NCI-H446 treated with DMSO at 0.1 percent for 48 hours (cell line): Measurements from ENCODE around the gene AGAP2.

Source experiments
- DNase-seq: peaks from one replicate; lab custom pipeline; 2025; lab: John Stamatoyannopoulos, UW

Gene AGAP2

DNA sequence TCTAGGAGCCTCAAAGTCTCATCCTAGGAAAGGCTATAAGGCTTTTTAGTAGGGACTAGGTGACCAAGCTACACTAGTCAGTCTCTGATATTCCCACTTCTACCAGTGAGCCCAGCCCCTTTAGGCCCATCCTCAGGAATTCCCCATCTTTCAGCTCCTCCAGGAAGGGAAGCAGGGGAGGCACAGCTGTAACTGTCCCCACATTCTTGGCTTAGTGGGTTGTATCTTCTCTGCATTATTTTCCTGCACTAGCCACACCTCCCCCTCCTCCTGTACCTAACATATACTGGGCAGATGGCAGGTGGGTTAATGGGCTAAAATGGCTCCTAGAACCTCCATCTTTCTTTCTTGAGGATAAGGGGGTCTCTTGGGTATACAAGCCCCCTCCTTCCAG lies 28.8 kb upstream of the AGAP2 start:
- DNase-seq, result no peak

DNA sequence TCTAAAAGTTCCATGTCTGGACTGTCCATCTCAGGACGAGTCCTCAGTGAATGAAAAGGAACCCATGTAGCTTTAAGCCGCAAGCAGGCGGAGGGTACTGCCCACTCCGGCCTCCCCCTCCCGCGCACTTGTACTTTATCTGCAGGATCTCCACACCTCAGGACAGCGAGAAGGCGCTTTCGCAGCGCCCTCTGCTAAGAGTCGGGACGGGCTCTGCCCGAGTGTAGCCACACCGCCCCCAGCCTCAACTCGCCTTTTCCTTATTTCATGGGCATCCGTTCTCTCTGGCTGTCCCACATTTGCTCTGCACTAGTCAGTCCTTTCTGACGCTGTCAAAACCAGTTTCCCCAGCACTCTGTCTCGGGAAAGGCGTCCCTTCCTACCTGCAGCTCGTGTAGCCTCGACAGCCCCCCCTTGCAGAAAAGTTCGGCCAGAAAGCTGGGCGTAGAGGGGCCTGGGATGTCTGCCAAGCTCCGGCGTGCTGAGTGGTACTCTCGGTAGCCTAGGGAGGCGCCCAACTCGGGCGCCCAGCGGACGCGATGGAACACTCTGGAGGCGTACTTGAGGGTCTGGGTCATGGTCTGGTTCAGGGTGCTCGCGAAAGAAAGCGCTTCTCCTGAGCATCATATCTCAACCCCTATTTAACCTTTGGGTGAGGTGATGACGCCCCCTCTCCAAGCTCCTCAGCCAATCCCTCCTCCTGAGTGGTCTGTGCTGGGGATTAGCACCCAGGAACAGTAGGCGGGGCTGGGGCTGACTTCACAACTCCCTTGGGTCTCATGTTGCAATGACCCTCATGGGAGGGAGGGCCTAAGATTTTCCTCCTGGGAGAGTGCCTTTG lies 28.1 kb upstream of the AGAP2 start, which contains the start of gene CYP27B1:
Gene CYP27B1, minus strand, starts transcription at position 615 of the 841 bp plus-strand sequence. Its CDS starts 37 bp downstream, at position 578.
- no peak for DNase-seq

DNA sequence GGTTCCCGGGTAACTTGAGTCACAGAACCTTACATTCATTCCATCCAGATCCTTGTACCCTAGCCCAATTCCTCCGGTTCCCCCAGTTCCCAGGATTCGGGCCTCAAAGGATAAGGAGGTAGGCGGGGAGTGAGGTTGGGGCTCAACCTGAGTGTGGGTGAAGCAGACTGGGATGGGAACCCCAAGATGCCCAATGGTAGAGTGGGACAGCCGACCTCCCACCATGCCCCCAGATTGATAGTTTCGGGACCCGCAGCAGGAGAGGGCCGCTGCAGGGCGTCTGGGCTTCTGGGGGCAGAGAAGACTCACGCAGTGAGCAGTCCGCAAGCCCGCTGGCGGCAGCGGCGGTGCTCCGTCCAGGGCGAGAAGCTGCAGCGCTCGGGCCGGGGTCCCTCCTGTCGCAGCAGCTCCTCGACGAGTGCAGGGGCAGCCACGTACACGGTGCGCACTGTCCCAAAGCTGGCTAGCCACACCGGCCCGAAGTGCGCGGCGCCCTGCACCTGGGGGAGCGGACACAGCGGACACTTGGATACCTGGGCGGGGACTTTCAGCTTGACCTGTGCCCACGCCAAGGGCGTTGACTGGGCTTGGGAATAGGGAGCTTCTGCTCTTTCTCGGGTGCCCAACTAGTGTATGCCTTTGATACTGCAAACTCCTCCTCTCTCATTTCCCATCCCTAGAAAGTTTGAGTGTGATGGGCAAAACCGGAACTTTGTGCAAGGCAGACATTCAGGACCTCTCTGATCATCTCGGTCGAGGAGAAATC lies 27.3 kb upstream of the AGAP2 start:
- no peak for DNase-seq

DNA sequence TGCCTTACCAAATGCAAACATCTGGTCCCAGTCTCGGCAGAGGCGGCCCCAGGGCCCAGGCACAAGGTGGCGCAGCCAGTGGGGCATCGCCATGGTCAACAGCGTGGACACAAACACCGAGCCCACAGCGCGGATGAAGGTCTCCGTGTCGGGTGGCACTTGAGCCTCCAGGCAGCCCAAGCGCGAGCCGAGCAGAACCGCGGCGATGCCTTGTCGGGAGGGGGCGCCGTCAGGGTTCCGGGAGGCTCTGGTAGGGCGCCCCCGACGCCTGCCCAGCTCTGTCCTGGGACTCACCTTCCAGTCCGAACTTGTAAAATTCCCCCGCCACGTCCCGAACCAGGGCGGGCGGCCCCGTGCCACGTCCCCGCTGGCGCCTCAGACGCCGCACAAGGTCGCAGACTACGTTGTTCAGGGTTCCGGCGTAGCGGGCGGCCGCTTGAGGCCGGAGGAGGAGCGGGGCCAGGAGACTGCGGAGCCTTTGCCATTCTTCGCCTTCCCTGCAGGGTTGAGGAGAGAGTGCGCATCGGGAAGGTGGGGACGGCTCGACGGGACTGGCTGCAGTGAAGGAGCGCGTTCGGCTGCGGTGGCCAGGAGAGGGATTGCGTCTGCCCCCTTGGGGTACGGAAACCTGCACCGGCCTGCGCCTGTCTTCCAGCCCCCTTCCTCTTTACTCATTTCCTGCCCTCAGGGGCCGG lies 26.6 kb upstream of the AGAP2 start:
- DNase-seq, result no peak

DNA sequence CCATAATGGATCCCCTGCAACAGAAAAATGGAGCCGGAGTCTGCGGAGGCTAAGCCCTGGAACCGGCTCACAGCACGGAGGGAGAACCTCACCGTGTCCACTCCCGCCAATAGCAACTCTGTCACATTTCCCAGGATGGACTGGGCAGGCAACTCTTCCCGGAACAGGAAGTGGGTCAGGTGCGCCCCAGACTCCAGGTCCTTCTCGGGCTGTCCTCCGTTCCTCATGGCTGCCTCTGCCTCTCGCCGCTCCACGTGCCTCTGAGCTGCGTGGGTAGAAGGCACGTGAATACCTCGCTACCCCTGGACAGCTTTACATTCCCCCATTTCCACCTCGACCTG lies 26.1 kb upstream of the AGAP2 start:
- DNase-seq, result no peak

DNA sequence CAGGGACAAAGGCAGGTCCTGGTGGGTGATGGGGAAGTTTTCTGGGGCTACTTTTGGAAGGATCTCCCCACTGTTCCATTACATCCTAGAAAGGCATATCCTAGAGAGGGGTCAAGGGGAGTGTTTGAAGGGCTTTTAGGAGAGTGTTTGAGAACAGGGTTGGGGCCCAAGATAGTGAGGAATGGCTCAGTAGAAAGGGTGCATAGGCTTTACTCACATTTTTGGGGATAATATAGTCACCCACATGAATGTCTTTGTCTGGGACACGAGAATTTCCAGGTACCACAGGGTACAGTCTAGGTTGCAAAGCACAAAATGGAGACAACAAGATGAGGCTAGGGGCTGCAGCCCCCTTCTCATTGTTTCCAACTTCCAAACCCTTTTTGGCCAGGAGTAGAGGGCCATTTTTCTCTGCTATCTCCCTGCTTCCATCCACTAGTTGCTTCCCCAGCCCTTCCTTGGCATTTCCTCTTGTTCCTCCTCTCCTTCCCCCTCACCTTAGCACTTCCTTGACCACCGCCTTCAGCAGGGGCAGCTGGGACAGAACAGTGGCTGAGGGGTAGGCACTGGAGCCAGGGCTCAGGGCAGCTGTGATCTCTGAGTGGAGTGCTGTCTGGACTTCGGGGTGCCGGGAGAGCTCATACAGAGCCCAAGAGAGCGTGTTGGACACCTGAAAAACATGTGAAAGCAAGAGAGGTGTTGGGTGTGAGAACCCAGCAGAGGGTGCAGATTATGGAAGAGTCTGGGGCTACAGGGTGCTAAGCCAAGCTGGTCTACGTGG lies 25.5 kb upstream of the AGAP2 start:
- no peak for DNase-seq

DNA sequence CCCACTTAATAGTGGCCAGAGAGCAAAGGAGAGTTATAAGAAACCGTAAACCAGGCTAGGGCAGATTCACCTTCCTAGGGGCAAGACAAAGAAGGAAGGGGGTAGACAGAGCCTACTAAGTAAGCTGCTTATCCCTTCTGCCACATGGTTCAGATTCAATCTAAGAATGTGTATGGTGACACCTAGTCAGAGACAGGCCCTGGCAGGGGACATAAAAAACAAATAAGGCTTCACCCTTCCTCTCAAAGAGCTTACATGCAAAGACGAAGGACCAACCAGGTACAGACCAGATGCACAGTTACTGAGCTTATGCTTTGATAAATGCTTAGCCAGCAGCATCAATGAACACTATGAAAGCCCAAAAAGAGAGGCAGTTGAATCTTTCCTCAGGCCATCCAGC lies 23.9 kb upstream of the AGAP2 start:
- no peak for DNase-seq

DNA sequence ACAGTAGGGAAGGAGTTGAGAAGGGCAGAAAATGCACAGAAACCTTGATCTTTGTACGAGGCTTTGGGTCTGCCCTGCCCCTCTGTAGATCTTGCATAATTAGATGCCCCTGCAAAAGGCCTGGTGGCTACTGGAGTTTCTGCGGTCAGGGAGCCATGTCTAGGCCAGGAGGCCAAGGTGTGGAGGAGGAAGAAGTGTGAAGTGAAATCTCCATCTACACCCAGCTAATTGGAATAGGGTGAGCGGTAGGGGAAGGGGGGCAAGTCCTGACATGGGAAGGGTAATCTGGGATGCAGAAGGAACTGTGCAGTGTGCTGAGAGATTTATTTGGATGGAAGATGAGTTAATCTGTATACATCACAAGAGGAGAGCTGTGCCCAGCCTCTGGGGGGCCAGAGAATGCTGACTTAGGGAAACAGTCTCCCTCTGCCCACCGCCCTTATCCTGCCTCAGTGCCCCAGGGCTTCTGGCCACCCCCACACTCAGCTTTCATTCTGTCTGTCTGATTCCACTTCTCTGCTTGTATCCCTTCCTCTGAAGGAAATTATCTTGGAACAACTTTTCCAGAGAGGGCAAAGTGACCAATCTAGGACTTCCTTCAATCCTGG lies 23.0 kb upstream of the AGAP2 start:
- no peak for DNase-seq

DNA sequence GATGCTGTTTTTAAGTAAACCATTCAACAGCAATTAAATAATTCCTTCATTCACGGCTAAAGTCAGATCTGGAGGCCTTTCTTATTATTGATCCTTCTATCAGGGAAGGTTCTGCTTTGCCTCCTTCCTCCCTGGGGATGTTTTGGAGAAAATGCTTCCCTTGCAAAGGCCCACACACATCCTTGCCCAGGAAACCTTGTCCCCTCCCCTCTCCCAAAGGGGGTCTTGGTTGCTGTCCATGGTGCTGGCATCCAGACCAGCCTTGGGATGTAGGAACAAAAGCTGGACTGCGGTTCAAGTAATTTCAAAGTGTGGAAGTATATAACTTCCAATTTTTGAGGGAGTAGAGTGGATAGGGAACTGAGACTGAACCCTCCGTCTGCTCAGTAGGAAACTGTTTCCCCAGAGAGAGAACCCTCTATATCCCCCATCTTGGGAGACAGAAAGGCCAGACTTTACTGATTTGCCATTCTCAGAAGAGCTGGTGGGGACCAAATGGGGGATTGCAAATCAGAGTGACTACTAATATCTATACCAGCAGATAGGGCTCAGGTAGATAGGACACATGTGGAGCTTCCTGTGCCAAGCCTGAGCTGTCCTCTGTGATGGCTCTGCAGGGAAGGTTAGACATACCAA lies 21.9 kb upstream of the AGAP2 start:
- no peak for DNase-seq

DNA sequence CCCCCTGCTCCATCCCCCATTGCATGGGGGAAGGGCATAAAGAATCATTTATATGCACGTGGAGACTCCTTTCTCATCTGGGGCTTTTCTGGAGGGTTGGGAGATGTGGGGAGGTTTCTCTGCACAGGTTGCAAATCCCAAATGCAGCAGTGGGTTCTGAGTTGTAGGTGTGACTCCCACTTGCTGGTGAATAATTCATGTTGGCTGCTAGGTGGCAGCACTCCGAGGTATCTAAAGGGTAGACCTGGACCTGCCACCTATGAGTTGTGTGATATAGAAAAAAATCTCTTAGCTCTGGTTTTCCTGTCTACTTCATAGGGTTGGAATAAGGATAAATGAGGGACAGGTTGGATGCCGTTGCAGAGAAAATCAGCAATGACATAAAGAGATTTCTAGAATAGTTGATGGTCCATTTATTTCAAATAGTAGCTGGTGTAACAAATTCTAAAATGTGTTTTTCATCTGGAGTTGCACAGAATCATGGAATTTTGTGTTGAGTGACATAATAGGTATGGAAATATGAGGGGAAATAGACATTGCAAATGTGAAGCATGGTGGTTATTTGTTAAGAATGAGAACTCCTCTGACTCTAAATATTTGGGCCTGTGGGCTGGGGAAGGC lies 20.9 kb upstream of the AGAP2 start:
- DNase-seq, result no peak

DNA sequence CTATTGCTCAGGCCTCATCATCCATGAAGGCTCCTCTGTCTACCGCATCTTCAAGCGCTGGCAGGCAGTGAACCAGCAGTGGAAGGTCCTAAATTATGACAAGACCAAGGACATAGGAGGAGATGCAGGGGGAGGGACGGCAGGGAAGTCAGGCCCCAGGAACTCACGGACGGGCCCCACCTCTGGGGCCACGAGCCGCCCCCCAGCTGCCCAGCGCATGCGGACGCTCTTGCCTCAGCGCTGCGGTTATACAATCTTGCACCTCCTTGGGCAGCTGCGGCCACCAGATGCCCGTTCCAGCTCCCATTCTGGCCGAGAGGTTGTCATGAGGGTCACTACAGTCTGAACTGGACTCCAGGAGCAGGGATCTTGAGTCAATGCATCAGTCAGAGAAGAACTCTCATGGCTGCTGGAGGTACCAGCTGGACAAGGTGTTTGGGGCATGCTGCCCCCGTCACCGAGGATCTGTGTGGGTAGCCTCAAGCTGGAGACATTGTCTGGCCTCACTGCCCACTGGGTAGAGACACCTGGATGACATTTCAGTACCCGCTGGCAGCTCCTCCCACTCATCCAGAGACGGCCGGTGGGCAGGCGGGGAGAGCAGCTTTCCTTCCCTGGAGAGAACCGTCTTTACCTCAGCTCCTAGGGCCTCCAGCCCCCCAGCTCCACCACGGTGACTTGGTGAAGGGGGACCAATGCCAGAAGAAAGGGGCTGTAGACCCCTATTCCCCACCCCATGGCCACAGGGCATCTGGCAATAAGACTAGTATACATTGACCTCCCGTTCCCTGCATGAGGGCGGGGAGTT lies 20.2 kb upstream of the AGAP2 start:
- DNase-seq, result no peak

DNA sequence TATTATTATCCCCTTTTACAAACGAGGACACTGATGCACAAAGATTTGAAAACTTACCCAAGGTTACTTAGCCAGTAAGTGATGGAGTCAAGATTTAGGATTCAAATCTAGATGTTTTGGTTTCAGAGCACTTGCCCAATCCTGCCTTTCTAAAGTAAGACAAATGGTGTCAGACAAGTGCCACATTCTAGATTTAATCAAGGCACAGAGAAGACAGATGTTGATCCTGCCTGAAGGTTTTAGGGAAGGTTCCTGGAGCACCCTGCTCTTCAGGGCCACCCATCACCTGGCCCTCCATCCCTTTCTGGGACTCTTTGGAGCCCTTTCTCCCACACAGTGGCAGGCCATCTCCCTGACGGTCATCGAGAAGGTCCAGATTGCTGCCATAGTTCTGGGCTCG lies 19.2 kb upstream of the AGAP2 start:
- DNase-seq, result no peak

DNA sequence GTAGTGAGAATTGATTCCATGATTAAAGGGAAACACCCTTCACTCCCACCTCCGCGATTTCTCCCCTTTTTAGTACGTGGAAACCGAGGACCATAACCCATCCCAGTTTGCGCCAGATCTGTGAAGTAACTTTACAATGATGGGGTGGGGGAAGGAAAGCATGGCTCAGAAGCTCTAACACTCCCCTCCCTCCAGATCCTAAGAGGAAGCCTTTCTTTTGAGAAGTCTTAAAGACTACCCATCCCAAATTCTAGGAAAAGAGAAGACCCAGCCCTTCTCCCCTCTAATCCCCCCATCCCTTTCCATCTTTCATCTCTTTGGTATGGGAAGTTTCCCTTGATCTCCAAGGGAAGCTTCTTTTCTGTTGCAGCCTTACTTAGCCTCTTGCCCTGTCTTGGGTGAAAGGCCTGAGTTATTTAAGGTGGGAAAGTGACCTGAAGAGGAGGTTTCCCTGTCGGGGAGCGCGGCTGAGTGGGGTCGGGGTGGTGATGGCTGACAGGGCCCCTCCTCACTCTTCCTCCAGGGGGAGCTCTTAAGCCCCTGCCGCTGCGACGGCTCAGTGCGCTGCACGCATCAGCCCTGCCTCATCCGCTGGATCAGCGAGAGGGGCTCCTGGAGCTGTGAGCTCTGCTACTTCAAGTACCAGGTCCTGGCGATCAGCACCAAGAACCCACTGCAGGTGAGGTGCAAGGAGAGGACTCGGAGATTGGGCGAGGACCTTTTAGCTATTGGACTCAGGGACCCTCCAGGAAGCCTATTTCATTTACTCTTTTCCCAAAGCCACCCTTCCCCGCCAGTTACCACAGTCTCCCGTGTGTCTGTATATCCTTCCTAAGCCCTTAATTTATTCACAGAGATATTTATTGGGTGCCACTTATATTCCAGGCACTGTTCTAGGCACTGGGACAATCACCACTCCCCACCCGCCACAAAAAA lies 18.1 kb upstream of the AGAP2 start:
- no peak for DNase-seq

DNA sequence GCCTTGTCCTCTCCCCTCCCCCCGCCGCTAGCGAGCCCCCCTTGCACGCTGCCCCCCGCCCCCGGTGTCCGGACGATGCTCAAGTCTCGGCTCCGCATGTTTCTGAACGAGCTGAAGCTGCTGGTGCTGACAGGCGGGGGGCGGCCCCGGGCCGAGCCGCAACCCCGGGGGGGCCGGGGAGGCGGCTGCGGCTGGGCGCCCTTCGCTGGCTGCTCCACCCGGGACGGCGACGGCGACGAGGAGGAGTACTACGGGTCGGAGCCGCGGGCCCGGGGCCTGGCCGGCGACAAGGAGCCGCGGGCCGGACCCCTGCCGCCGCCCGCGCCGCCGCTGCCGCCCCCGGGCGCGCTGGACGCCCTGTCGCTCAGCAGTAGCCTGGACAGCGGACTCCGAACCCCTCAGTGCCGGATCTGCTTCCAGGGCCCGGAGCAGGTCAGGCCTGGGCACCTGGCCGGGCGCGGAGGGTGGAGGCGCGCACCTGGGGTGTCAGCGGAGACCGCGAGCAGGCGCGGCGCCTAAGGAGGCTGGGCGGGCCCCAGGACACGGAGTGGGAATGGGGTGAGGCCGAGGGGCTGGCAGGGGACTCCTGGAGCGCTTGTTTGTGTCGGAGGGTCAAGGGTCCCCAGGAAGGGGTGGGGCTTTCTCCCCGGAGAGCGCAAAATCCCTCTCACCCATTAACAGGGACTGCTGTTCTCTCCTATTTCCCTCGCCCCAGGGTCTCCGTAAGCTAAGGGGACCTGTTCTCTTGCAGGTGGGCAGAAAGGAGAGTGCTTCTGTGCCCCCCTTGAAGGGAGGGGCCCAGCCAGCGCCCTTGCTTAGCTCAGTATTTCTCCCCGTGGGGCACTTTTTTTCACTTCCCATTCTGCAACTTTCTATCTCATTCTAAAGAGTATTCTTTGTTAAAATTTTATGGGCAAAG lies 17.2 kb upstream of the AGAP2 start:
- DNase-seq, result no peak

DNA sequence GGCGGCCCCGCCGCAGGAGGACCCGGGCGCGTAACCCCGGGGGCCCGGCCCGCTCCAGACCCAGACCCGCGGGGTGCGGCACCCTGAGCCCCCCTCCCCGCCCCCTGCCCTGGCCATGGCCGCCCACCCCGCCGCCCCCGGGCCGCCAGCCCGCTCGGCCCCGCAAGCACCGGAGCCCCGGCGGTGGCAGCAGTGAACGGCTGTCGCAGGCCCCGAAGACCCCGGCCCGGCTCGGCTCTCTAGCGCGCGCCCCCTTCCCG lies 16.6 kb upstream of the AGAP2 start:
- DNase-seq, result no peak

DNA sequence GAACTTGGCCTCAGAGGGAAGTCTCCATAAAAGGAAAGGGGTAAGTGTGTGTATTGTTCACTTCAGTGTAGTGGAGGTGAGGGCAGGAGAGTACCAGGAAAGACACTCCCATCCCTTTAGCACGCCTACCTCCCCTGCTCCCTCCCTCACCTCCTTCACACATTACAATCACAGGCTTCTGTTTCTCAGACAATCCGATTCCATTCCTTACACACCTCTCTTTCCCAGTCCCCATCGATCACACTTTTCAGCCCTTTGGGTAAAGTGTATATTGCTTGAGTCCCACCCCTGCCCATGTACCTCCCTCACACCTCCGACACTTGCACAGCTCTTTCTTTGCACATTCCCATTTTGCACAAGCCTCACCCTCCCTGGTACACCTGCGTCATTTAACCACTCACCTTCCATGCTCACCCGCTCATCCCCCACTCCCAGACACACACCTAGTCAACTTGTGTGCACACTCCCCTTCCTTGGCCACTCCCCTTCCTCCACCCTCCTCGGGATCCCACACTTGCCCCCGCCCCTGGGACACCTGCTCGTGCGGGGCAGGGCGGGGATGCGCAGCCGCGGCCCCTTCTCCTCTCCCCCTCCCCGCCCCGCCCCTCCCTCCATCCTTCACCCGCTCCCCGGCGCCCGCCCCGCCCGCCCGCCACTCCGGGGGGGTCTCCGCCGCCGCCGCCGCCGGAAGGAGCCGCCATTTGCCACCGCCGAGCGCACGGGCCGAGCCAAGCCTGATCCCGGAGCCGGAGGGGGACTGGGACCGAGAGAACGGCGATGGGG lies 16.1 kb upstream of the AGAP2 start, which contains the start of gene MARCHF9:
Gene MARCHF9, plus strand, starts transcription at position 693 of the 783 bp plus-strand sequence. CDS start 426 bp downstream, outside the sequence.
- DNase-seq, result no peak

DNA sequence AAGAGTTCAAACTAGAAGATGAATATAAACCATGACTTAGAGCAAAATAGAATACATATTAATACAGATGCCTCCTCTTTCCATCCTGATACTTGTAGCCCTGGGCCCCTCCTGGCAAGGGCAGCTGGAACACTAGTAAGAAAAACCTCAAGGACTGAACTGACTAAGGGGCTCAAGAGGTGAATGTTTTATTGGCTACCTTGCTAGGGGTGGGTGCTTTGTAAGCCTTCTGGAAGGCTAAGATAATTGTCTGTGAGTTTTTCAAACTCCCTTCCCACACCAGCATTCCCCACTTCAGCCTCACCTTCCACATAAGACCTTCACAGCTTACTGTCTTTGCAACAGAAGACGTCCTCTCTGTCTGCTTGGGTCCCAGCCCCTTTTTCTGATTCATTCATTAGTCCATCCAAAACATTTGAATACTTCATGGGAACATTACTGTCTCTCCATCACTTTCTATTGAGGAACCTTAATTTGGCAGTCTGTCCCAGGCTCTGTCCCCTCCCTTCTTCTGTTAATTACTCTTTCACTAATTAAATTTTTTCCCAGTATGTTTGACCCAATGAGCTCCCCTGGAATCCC lies 15.3 kb upstream of the AGAP2 start:
- DNase-seq, result no peak
